Right lobe of liver (tissue), 4 donors: Measurements from ENCODE around the gene MKLN1.

Source experiments
- POLR2A ChIP-seq: fragments of 450-650 bp; IDR thresholded peaks from one replicate; pipeline ENCODE4 v1.6.1; 2017; ENCODE audit warnings: antibody characterized with exemption, mild to moderate bottlenecking
- TF ChIP-seq, protein P1 (sequence below), 4 donors: fragments of 200-600 bp in 3 of 4; fragments of 450-650 bp in 1 of 4; IDR thresholded peaks; one replicate each; pipeline versions ENCODE4 v1.5.1 to v1.8.0; 2016 to 2022; ENCODE audit warnings: antibody characterized with exemption in 4 of 4, mild to moderate bottlenecking in 2 of 4
- donor health status: DM: no; HTN: no; CAD: no.
- donor health status: DM: no; HTN: no; CAD: no.
- donor health status: DM: no; HTN: yes; CAD: no.

- TF ChIP-seq, protein P1, sequence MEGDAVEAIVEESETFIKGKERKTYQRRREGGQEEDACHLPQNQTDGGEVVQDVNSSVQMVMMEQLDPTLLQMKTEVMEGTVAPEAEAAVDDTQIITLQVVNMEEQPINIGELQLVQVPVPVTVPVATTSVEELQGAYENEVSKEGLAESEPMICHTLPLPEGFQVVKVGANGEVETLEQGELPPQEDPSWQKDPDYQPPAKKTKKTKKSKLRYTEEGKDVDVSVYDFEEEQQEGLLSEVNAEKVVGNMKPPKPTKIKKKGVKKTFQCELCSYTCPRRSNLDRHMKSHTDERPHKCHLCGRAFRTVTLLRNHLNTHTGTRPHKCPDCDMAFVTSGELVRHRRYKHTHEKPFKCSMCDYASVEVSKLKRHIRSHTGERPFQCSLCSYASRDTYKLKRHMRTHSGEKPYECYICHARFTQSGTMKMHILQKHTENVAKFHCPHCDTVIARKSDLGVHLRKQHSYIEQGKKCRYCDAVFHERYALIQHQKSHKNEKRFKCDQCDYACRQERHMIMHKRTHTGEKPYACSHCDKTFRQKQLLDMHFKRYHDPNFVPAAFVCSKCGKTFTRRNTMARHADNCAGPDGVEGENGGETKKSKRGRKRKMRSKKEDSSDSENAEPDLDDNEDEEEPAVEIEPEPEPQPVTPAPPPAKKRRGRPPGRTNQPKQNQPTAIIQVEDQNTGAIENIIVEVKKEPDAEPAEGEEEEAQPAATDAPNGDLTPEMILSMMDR (IDR thresholded peaks at IDR 0.05), result no peak
- TF ChIP-seq POLR2A, result no peak
Observed at GRCh38 chr7:131338691-131339390, 11.2 kb downstream of the MKLN1 start.
